GM10266 (cell line): Measurements from ENCODE around the gene SUFU.

Experiments used
- DNase-seq: peaks from one replicate; pipeline ENCODE4 v3.0.0; 2012; ENCODE audit errors: extremely low spot score
- TF ChIP-seq, protein P1 (sequence below): IDR thresholded peaks from 2 replicates; pipeline ENCODE4 v1.5.1; 2012; ENCODE audit warnings: mild to moderate bottlenecking, low read depth; ENCODE audit not compliant: control insufficient read depth, insufficient read depth; ENCODE audit errors: missing control alignments

The SUFU gene

DNA sequence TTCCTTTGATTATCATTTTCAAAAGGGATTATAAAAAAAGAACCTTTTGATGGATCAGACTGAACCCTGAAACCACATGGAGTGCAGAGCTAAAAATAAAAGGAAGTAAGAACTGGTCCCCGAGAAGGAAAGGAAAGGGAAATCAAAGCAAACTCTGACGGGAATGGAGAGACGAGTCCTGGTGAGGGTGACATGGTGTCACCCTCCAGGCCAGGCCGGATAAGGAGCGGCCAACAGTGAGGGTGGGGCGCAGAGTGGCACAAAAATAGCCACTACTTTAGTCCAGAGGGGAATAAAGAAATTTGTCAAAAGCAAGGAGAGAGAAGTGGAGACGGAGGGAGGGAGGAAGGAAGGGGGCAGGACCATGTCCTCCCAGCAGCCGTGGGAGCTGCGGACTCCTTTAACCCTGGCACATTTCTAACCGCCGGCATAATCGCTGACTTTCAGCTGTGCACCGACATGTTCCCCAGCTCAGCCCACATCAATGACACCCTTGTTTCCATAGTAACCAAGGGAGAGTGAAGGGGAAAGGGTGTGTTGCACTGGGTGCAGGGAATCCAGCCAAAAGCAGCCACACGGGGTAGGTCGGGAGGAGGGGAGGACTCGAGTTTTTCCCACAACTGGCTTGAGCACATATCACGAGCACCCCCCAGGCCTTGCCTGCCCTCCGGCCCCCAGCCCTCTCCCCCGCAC is 170.2 kb downstream of the SUFU start:
- TF ChIP-seq, protein P1, sequence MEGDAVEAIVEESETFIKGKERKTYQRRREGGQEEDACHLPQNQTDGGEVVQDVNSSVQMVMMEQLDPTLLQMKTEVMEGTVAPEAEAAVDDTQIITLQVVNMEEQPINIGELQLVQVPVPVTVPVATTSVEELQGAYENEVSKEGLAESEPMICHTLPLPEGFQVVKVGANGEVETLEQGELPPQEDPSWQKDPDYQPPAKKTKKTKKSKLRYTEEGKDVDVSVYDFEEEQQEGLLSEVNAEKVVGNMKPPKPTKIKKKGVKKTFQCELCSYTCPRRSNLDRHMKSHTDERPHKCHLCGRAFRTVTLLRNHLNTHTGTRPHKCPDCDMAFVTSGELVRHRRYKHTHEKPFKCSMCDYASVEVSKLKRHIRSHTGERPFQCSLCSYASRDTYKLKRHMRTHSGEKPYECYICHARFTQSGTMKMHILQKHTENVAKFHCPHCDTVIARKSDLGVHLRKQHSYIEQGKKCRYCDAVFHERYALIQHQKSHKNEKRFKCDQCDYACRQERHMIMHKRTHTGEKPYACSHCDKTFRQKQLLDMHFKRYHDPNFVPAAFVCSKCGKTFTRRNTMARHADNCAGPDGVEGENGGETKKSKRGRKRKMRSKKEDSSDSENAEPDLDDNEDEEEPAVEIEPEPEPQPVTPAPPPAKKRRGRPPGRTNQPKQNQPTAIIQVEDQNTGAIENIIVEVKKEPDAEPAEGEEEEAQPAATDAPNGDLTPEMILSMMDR: no peak
- peak; percentile 70 for DNase-seq

DNA sequence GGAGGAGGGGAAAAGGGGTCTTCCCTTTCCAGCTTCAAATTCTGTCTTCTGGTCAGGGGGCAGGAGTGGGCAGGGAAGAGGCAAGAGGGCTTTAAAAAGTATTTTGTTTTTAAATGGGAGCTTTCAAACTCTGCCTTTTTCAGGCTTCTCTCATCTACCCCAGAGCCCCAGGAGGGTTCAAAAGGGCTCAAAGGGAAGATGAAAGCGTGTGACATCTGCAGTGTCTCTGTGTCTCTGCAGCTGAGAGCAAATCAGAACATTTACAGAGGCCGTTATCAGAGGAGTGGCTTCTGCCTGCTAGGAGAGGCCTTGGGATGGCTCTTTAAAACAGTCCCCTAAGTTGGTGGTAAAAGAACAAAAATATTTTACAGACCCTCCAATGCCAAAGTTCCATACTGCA is 170.8 kb downstream of the SUFU start:
- TF ChIP-seq, protein P1: no peak
- DNase-seq: no peak

DNA sequence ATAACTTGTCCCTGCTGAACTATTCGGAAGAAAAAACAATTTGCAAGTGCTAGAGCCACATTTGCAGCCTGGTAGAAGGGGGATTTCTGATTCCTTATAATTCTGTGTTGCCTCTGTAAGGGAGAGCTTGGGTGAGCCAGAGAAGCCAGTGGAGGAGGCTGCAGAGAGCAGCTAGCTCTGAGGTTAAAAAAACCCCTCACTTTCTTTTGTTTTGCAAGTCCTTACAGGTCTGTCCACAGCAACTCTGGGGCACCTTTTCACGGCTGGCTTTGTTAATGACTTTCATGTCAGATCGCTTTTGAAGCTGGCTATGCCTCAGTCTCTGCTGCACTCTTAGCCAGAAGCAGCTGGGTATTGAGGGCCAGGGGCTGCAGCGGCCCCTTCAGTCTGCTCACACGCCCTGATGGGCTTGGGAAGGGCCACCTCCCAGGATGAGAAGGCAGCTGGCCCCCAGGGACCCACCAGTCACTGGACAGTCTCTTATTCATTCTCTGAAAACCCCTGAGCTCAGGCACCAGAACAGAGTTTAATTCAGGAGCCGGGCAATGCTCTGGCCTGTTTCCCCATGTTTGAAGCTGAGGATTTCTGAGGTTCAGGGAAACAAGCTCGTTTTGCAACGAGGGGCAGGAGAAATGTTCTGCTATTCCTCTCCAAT is 171.4 kb downstream of the SUFU start:
- DNase-seq: no peak
- TF ChIP-seq, protein P1: no peak

- no peak for DNase-seq
- TF ChIP-seq, protein P1: no peak
Measured at GRCh38 chr10:102675666-102676533, 172.1 kb downstream of the SUFU start.

DNA sequence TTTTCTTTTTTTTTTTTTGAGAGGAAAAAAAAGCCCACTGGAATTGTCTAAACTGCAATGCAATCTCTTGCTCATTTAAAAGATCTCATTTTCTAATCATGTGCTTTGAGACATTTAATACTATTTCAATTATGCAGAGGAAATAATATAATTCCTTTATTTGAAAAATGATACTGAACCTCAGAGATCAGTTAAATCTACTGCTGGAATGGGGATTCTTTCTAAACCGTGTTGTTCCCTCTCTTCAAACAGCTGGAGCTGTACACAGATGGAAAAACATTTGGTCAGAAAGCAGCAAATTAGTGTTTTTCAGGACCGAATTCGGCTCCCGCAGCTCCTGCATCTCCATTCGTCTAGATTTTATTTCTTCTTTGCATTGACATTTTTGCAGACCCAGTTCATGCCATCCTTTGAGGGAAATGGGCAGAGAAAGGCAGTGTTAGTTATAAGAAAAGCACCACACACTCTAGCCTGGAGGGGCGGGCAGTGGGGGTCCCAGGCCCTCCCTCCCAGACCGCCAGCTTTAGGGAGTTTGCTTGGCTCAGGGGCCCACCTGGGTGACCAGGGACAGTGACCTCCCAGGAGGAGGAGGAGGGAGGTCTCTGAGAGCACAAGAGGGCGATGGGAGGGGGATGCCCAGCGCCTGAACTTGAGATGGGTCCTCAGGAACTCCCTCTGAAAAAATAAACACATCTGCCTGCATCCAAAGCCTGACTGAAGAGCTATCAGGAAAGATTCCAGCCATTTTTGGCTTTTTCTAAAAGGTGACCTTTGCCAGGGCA is 173.0 kb downstream of the SUFU start:
- DNase-seq: no peak

DNA sequence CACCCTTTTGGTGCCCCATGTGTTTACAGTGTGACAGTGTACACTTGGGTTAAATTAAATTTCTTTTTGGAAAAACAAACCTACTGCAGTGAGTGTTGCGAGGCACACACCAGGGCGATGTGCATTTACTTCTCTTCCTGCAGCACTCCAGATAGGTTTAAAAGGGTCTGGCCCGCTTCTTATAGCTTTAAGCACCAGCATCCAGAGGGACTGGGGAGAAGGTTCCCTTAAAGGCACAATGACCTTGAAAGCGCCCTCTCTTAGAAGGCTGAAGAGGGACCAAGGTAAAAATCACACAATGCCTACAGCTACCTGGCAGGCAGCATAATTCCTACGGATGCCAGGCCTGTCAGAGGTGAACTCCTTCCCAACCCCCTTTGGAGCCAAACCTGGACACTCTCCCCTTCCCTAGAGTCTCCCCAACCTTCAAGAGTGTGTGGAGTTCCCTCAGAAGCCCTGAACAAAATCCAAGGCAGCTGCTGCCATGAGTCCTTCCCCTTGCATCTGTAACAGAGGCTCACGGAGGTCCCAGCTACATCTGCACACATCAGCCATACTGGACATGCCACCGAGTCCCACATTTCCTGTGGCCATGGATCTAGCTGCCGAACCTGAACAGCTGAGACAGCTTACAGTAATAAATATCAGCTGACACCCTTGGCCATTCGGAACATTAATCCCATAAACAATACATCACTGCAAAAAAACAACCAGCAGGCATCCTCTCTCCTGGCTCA is 173.7 kb downstream of the SUFU start:
- TF ChIP-seq, protein P1: no peak
- DNase-seq: no peak

More for the DNA sequence above, 173.0 kb downstream of the SUFU start:
- TF ChIP-seq, protein P1: no peak
